ENCODE results near the gene CDH4. TPM values are rescaled to one million over a fixed set of nuclear protein-coding genes. Genes with fewer than 3 reads are reported as not detected.

CDH4 gene
- total and polyA plus RNA-seq, 2 of the 4 experiments (the other 2 are of a cell fraction): 1.6 to 3.5 TPM

DNA sequence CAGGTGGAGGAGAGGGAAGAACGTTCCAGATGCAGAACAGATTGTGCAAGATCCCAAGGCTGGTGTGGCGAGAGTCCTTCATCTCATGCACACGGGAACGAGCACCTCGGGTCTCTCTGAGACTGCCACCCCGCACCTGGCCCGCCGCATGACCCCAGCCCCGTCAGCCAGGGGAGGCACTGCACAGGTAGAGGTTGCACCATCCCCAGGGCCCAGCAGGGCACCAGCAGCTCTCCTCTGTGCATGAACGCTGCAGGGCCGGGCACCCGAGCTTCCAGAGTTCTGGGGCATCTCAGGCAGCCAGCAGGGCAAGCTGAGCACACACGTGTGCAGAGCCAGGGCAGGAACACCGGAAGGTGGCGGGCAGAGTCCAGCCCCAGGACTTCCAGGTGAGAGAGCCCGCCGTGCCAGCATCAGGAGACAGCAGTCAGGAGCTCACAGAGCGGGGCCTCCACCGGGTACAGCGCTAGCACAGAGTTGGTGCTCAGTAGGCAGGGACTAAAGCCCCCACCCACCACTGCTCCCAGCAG lies 620.4 kb downstream of the CDH4 start:
- H2BK20ac ChIP-seq (ENCODE audit: low read depth, low read length): no peak overlapping the region

More for the DNA sequence above, 620.4 kb downstream of the CDH4 start:
- Histone ChIP-seq H3K9me3 (ENCODE audit: control insufficient read depth, insufficient read depth, low read length) (peaks cover 7% of the 10 kb centered on the region), H3K4ac (ENCODE audit: low read depth, low read length) (no peak overlapping the region), H3K79me1 (ENCODE audit: low read depth in 1 of 2, low read length in 2 of 2) (no peaks in the 10 kb centered on the region), H3K27ac (ENCODE audit: insufficient read depth, low read length) (no peak overlapping the region), H4K5ac (ENCODE audit: low read depth, low read length) (no peak overlapping the region), H3K27me3 (ENCODE audit: control insufficient read depth, insufficient read depth, low read length) (no peaks in the 10 kb centered on the region; the same call in 1 of the 2 replicates), H2BK120ac (ENCODE audit: low read depth, low read length) (no peak overlapping the region), H2BK15ac (ENCODE audit: low read depth, low read length) (no peak overlapping the region), H2AK9ac (replicated peaks; ENCODE audit: low read depth, low read length, poor library complexity) (no peak overlapping the region), H2AK5ac (ENCODE audit: low read depth, low read length) (no peak overlapping the region), H4K20me1 (ENCODE audit: insufficient read depth, low read length) (no peaks in the 10 kb centered on the region), H2AFZ (replicated peaks; ENCODE audit: low read length, poor library complexity) (no peak overlapping the region), H4K91ac (ENCODE audit: insufficient read depth, low read depth, low read length) (no peak overlapping the region), H3K9ac (ENCODE audit: low read depth, low read length) (no peak overlapping the region), H3K18ac (ENCODE audit: low read depth, low read length) (no peak overlapping the region), H4K8ac (ENCODE audit: low read depth in 2 of 2, low read length in 2 of 2) (no peak overlapping the region), H3K4me2 (ENCODE audit: low read depth, low read length) (no peak overlapping the region), H2BK5ac (ENCODE audit: low read depth, low read length, poor library complexity, severe bottlenecking) (no peak overlapping the region), H3K56ac (ENCODE audit: extremely low read depth, insufficient read depth, low read length) (no peak overlapping the region), H3K9me1 (ENCODE audit: insufficient read depth, low read length) (no peaks in the 10 kb centered on the region), H3K23ac (ENCODE audit: low read depth, low read length) (no peak overlapping the region), H3K14ac (replicated peaks; ENCODE audit: low read depth, low read length) (no peak overlapping the region), H3K36me3 (ENCODE audit: control insufficient read depth, insufficient read depth, low read length) (no peaks in the 10 kb centered on the region), H3K4me1 (ENCODE audit: control insufficient read depth, insufficient read depth, low read length) (no peaks in the 10 kb centered on the region), H3K4me3 (ENCODE audit: insufficient read depth, low read depth, low read length) (no peak overlapping the region)
- ChIA-PET CTCF (no interaction called here), POLR2A (ENCODE audit: unreplicated experiment) (no interaction called here)
- dilution Hi-C loops (cut with HindIII; ENCODE audit: low sequenced_read_pairs, unreplicated experiment): no loop called here
- ATAC-seq (ENCODE audit: low read depth) (no peak), DNase-seq (no peak)
- WGBS, 2 experiments (ENCODE audit: extremely low coverage in 2 of 2, insufficient read length in 1 of 2): 87% methylated on average over 16 of the region's 20 CpGs; no CpG with 5 or more reads in 1 of the 2 experiments
- in situ Hi-C loops (cut with MboI; ENCODE audit: low sequenced_read_pairs): no loop called here
- intact Hi-C loops (cut with micrococcal nuclease): no loop called here
- no TSS peak for BruUV-seq (replicated peaks)
- no peak for TF ChIP-seq FOS (IDR thresholded peaks at IDR 0.05; ENCODE audit: low read depth, low read length)

Data from IMR-90 (cell line).